Ramos (cell line): ENCODE measurements around the gene MTCH2.
"Not testable (repeated sequence)": the region's sequence is repeated elsewhere in the genome, so short reads cannot be mapped to it uniquely, and the experiment has no call there.

Experiments
- in situ Hi-C: fragments of 300-500 bp; cut with MboI; formaldehyde crosslinking; loops from one replicate; pipeline ENCODE4 v1.14.3; 2022; ENCODE audit warnings: low sequenced_read_pairs; ENCODE audit not compliant: unreplicated experiment

MTCH2 gene

GRCh38 chr11:47642099-47642855 lies at the start of gene MTCH2:
Gene MTCH2 (minus strand): TSS chr11:47642559. CDS start chr11:47642465, 94 bp downstream.
- in situ Hi-C loops, result loop anchor here (25.0 kb wide), 1 partner anchor 95 kb away; no protein-coding TSS in a partner anchor

GRCh38 chr11:47691979-47692378 lies 49.6 kb upstream of the MTCH2 start:
- in situ Hi-C loops, result no loop called here

GRCh38 chr11:47689480-47689879 lies 47.1 kb upstream of the MTCH2 start:
- in situ Hi-C loops, result no loop called here

- in situ Hi-C loops, result no loop called here
These were observed 46.6 kb upstream of the MTCH2 start for GRCh38 chr11:47688991-47689390.

DNA sequence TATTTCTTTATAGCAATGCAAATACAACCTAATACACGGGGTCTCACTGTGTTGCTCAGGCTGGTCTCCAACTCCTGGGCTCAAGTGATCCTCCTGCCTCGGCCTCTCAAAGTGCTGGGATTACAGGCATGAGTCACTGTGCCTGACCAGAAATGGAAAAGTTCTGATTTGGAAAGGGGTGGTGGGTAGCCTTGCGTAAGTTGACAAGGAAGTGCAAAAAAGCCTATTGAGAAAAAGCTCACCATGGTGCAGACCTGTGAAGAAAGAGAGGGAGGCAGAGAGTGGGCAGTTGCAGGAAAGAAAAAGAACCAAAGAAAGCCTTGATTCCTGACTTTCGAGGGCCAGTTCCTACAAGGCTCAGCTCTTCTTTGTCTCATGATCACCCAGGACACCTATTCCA lies 45.8 kb upstream of the MTCH2 start:
- in situ Hi-C loops, result no loop called here

GRCh38 chr11:47686704-47687103 lies 44.3 kb upstream of the MTCH2 start:
- in situ Hi-C loops, result not testable (repeated sequence)

GRCh38 chr11:47686151-47686550 lies 43.8 kb upstream of the MTCH2 start:
- in situ Hi-C loops, result no loop called here

DNA sequence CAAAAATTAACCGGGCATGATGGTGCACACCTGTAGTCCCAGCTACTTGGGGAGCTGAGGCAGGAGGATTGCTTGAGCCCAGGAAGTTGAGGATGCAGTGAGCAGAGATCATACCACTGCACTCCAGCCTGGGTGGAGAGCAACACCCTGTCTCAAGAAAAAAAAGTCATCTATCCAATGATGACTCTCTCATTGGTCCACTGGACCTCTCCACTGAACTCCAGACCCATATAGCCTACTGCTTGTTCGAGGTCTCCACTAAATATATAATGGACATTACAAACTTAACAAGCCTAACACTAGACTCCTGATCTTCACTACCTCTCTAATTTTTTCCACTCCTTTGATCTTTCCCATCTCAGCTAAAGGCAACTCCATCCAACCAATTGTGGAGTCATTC lies 33.5 kb upstream of the MTCH2 start:
- in situ Hi-C loops, result no loop called here

- in situ Hi-C loops, result no loop called here
These were observed 29.9 kb upstream of the MTCH2 start for GRCh38 chr11:47672283-47672730.

DNA sequence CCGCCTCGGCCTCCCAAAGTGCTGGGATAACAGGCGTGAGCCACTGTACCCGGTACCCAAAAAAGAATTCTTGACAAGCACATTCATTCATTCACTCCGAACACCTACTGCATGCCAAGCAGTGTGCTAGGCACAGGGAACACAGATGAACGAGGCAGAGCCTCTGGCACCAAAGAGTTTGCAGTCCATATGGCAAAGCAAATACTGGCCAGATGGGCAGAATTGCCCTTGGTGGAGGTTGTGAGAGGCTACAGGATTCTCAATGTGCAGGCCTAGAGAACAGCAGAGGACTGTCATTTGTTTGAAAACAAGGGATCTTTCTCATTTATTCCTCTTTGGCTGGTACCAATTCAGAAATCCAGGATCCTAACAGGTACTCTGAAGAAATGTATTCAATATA lies 27.5 kb upstream of the MTCH2 start:
- in situ Hi-C loops, result no loop called here

- in situ Hi-C loops, result no loop called here
These were observed 26.3 kb upstream of the MTCH2 start for GRCh38 chr11:47668665-47669064.

GRCh38 chr11:47667555-47667954 lies 25.2 kb upstream of the MTCH2 start:
- in situ Hi-C loops, result no loop called here

DNA sequence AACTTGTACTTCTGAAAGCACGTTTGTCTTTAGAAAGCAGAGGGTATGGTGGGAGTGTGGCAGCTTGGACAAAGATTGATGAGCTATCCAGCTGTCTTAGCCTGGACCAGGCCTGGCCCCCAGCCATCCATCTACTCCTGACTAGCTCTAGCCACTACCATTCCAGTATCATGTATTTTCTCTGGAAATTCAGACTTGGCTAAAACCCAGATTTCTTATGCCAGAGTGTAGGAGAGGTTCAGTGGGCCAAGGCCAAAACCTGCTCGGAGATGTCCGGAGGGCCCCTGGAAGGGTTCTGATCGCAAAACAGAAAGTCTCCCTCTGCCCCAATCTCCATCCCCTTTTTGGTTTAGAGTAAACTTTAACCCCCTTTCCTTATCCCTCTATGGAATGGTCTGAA lies 24.8 kb upstream of the MTCH2 start:
- in situ Hi-C loops, result no loop called here

DNA sequence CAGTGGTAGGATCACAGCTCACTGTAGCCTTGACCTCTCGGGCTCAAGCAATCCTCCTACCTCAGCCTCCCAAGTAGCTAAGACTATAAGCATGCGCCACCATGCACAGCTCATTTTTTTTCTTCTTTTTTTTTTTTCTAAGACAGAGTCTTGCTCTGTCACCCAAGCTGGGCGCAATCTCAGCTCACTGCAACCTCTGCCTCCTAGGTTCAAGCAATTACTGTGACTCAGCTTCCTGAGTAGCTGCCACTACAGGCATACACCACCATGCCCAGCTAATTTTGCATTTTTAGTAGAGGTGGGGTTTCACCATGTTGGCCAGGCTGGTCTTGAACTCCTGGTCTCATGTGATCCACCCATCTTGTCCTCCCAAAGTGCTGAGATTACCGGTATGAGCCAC lies 22.6 kb upstream of the MTCH2 start:
- in situ Hi-C loops, result not testable (repeated sequence)

- in situ Hi-C loops, result no loop called here
These were observed 18.9 kb upstream of the MTCH2 start for GRCh38 chr11:47661245-47661644.

GRCh38 chr11:47659276-47659675 lies 16.9 kb upstream of the MTCH2 start:
- in situ Hi-C loops, result no loop called here

DNA sequence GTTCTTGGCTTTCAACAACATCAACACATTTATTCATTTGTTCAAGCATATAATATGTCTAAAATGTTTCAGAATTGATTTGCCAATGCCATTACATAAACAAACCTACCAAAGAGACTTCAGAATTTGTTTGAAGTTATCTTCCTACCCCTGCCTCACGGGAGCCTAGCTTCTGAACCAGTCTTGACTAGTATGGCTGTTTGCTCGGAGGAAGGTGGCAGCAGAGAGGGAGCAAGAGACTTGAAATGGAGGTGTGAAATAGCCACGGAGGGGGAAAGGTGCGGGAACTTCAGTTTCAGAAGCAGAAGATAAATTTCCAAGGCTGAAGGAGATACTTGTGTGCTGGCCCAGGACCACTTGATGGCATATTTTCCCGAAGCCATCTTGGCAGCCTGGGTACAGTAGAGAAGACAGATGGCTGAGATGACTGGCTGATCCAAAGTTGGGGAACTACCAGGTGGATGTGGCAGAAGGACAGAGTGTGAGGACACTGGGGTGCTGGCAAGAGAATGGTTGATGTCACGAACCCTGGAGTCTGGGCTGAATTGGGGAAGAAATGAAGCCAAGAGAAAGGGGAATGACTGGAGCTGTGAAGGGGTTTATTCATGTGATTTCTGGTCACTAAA lies 14.0 kb upstream of the MTCH2 start:
- in situ Hi-C loops, result no loop called here

- in situ Hi-C loops, result no loop called here
These were observed 9.6 kb upstream of the MTCH2 start for GRCh38 chr11:47651818-47652469.

DNA sequence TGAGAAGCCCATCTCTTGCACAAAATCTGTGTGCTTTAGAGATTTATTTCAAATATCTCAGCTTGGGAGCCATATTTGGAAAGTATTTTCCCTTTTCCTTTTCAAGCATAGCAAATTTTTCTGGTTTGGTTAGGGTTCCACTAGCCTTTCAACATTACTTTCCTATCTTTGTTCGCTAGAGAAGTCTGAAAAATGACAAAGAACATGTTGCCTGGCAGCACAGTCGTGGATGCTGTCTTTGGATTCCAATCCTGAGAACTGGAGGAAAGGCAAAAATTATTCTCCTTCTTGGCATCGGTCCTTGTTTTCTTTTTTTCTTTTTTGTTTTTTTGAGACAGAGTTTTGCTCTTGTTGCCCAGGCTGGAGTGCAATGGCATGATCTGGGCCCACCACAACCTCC lies 6.9 kb upstream of the MTCH2 start:
- in situ Hi-C loops, result loop anchor here (25.0 kb wide), 1 partner anchor 88 kb away; no protein-coding TSS in a partner anchor

- in situ Hi-C loops, result loop anchor here (25.0 kb wide), 1 partner anchor 91 kb away; no protein-coding TSS in a partner anchor
These were observed 3.7 kb upstream of the MTCH2 start for GRCh38 chr11:47646019-47646418.

GRCh38 chr11:47645500-47645899 lies 3.1 kb upstream of the MTCH2 start:
- in situ Hi-C loops, result loop anchor here (25.0 kb wide), 1 partner anchor 92 kb away; no protein-coding TSS in a partner anchor
